Gastroesophageal sphincter (tissue), 4 donors: Measurements from ENCODE around the gene INPP5D. TPM values are rescaled to one million over a fixed set of nuclear protein-coding genes. Genes with fewer than 3 reads are reported as not detected.

Experiments
- ATAC-seq: fragments of 150-250 bp; one replicate; pipeline ENCODE4 v1.9.1; 2016; ENCODE audit warnings: mild to moderate bottlenecking, moderate library complexity
- H3K27ac ChIP-seq, 4 donors: fragments of 200-600 bp; sonication (generic) in 3 of 4; 1 replicate in 3 of 4; 2 replicates in 1 of 4; pipeline ENCODE4 v1.5.1; 2016 to 2019
- H3K27me3 ChIP-seq: fragments of 200-600 bp; sonication (generic); one replicate; pipeline ENCODE4 v1.5.1; 2019
- H3K36me3 ChIP-seq, 2 donors: fragments of 200-600 bp; sonication (generic); one replicate each; pipeline ENCODE4 v1.5.1; 2019; ENCODE audit warnings: control low read depth in 1 of 2
- H3K4me1 ChIP-seq, 3 donors: fragments of 200-600 bp; sonication (generic); 1 replicate in 2 of 3; 2 replicates in 1 of 3; pipeline ENCODE4 v1.5.1; 2016 to 2019; ENCODE audit warnings: control low read depth in 2 of 3
- H3K4me3 ChIP-seq, 2 donors: fragments of 200-600 bp; sonication (generic); one replicate each; pipeline ENCODE4 v1.5.1; 2019; ENCODE audit warnings: mild to moderate bottlenecking in 1 of 2, moderate library complexity in 1 of 2
- H3K9me3 ChIP-seq, 3 donors: fragments of 200-600 bp; sonication (generic); one replicate each; pipeline ENCODE4 v1.5.1; 2017 to 2019; ENCODE audit warnings: control low read depth in 2 of 3
- EP300 ChIP-seq: sonication (generic); formaldehyde crosslinking; IDR thresholded peaks from one replicate; pipeline ENCODE4 v1.6.1; 2017; ENCODE audit warnings: antibody characterized with exemption, mild to moderate bottlenecking
- POLR2A ChIP-seq, 2 donors: fragments of 450-650 bp; IDR thresholded peaks; one replicate each; pipeline ENCODE4 v1.6.1; 2017; ENCODE audit warnings: antibody characterized with exemption in 2 of 2, mild to moderate bottlenecking in 2 of 2, moderate library complexity in 1 of 2
- POLR2AphosphoS5 ChIP-seq: sonication (generic); formaldehyde crosslinking; IDR thresholded peaks from one replicate; pipeline ENCODE4 v1.6.1; 2017; ENCODE audit warnings: antibody characterized with exemption
- WGBS, 2 donors: methylation state at CpG; one replicate each; pipeline ENCODE4 v1.1.5; 2018; ENCODE audit warnings: low coverage in 1 of 2; 5-methylcytosine and 5-hydroxymethylcytosine counted together
- total RNA-seq, 4 donors: library from RNA; depleted of rRNA; stranded (reverse); fragments of >200 nt; gene quantifications; one replicate each; pipeline ENCODE4 v1.1.0, GENCODE V29; 2016
- TF ChIP-seq, protein P1 (sequence below), 4 experiments: fragments of 200-600 bp in 2 of 4; fragments of 450-650 bp in 2 of 4; sonication (generic) in 1 of 4; IDR thresholded peaks; one replicate each; pipeline ENCODE4 v1.5.1; 2017 to 2019; ENCODE audit warnings: antibody characterized with exemption in 4 of 4, mild to moderate bottlenecking in 2 of 4, moderate library complexity in 2 of 4

The INPP5D gene
- total RNA-seq, 4 donors from 2014 or later: 6.5 to 12.4 (median 9.3) TPM

DNA sequence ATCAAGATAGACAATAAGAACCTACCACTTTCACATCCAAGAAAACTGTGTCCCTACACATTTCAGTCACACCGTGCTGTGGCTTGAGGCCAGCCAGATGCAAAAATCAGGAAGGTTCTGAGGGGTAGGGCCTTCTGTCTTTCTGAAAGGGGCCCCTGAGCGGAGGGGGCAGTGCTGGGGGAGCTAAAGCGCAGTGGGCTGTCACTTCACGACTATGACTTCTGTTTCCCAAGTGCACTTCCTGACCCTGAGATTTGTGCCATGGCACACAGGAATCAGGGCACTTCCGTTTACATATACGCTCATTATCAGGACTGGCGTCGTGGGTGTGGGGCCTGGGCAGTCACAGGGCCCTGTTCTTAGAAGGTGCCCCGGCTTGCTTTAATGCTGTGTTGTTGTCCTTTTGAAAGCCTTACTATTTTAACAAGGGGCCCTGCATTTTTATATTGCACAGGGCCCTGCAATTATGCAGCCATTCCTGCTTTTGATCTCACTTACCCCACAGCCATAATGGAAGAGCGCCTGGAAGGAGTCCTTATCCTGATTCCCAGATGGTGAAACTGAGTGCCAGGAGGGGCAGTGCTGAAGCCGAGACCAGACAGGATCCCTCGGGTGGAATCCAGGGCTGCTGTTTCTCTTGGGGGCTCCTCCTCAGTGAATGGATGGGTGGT lies 47.7 kb upstream of the INPP5D start:
- H3K27ac ChIP-seq: no peak overlapping the region
- TF ChIP-seq, protein P1, sequence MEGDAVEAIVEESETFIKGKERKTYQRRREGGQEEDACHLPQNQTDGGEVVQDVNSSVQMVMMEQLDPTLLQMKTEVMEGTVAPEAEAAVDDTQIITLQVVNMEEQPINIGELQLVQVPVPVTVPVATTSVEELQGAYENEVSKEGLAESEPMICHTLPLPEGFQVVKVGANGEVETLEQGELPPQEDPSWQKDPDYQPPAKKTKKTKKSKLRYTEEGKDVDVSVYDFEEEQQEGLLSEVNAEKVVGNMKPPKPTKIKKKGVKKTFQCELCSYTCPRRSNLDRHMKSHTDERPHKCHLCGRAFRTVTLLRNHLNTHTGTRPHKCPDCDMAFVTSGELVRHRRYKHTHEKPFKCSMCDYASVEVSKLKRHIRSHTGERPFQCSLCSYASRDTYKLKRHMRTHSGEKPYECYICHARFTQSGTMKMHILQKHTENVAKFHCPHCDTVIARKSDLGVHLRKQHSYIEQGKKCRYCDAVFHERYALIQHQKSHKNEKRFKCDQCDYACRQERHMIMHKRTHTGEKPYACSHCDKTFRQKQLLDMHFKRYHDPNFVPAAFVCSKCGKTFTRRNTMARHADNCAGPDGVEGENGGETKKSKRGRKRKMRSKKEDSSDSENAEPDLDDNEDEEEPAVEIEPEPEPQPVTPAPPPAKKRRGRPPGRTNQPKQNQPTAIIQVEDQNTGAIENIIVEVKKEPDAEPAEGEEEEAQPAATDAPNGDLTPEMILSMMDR (IDR thresholded peaks at IDR 0.05): no peak
- TF ChIP-seq POLR2A (IDR thresholded peaks at IDR 0.05) (no peak), EP300 (no peak), POLR2AphosphoS5 (no peak)
- no peaks in the 10 kb centered on the region for H3K4me1 ChIP-seq
- H3K9me3 ChIP-seq: no peaks in the 10 kb centered on the region
- WGBS, 2 donors: 48 to 80% methylated on average over 6 to 7 of the region's 12 CpGs
- no peaks in the 10 kb centered on the region for H3K36me3 ChIP-seq
- no peaks in the 10 kb centered on the region for H3K27me3 ChIP-seq
- H3K4me3 ChIP-seq: no peak overlapping the region
- ATAC-seq: no peak

DNA sequence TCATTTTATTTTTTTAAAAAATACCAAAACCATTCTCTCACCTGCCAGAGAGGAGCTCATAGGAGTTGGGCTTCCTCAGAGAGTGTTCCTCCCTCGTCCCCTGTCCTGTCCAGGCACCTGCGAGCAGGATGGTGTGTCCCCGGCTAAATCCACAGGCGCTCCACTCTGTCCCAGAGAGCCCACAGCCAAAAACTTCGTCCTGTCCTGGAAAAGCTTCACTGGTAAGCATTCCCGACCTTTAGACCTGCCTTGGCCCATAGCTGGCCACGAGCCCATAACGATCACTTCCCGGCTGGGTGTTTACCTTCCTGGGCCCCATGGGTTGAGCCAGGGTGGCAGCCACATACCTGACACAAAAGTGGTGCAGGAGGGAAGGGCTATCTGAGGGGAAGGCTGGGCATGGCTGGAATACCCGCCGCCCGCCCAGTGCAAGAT lies 47.1 kb upstream of the INPP5D start, which contains the start of gene NGEF:
NGEF (minus strand) TSS at position 230 of the 435 bp plus-strand sequence. CDS start 38,366 bp downstream, outside the sequence.
- Histone ChIP-seq H3K4me3 (no peak within 1 kb of the TSS), H3K4me1 (no peaks in the 10 kb centered on the region), H3K27ac (no peak within 1 kb of the TSS), H3K27me3 (no peaks in the 10 kb centered on the region), H3K36me3 (no peaks in the 10 kb centered on the region), H3K9me3 (peaks cover 0 to 3% (median 0%) of the 10 kb centered on the region in 3 donors)
- TF ChIP-seq POLR2A (IDR thresholded peaks at IDR 0.05) (no peak), POLR2AphosphoS5 (no peak), EP300 (no peak)
- TF ChIP-seq, protein P1 (IDR thresholded peaks at IDR 0.05): no peak
- ATAC-seq: no peak
- WGBS, 2 donors: no CpG with 5 or more reads among the region's 12 CpGs

DNA sequence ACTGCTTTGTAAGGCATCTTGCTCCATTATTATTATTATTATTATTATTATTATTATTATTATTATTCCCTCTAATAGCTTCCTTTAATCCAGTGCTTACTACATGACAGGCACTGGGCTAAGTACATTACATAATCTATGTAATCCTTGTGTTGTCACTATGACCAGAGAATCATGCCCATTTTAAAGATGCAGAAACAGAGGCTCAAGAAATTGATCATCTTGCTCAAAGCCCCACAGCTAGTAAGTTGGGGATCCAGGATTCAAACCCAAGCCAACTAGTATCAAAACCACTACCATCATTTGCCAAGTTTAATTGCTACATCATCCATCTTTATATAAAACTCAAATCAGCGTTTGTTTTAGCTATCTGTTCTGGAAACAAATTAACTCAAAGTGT lies 46.5 kb upstream of the INPP5D start:
- WGBS, 2 donors: 57% methylated on average over 1 of the region's 1 CpG; no CpG with 5 or more reads in 1 of the 2 donors
- Histone ChIP-seq H3K27ac (no peak overlapping the region), H3K36me3 (no peaks in the 10 kb centered on the region), H3K9me3 (peaks cover 0 to 8% (median 0%) of the 10 kb centered on the region in 3 donors), H3K27me3 (no peaks in the 10 kb centered on the region), H3K4me1 (no peaks in the 10 kb centered on the region), H3K4me3 (no peak overlapping the region)
- TF ChIP-seq, protein P1 (IDR thresholded peaks at IDR 0.05): no peak
- TF ChIP-seq EP300 (no peak), POLR2AphosphoS5 (no peak), POLR2A (IDR thresholded peaks at IDR 0.05) (no peak)
- ATAC-seq: no peak

DNA sequence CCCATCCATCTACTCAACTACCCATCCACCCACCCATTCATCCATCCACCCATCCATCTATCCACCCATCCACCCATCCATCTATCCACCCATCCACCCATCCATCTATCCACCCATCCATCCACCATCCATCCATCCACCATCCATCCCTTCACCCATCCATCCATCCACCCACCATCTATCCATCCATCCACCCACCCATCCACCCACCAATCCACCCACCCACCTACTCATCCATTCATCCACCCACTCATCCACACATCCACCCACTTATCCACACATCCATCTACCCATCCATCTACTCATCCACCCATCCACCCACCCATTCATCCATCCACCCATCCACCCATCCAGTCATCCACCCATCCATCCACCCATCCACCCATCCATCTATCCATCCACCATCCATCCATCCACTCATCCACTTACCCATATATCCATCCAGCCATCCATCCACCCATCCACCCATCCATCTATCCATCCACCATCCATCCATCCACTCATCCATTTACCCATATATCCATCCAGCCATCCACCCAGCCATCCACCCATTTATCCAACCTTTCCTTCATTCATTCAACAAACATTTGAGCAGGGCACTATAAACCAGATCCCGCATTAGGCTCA lies 45.0 kb upstream of the INPP5D start:
- Histone ChIP-seq H3K27ac (no peak overlapping the region), H3K9me3 (peaks cover 0 to 8% (median 0%) of the 10 kb centered on the region in 3 donors), H3K36me3 (no peaks in the 10 kb centered on the region), H3K4me1 (no peaks in the 10 kb centered on the region), H3K27me3 (no peaks in the 10 kb centered on the region), H3K4me3 (no peak overlapping the region)
- 100% methylated on average over 1 of the region's 1 CpG for WGBS, 2 donors
- ATAC-seq: no peak
- TF ChIP-seq POLR2AphosphoS5: no peak
- no peak for TF ChIP-seq POLR2A (IDR thresholded peaks at IDR 0.05)
- no peak for TF ChIP-seq EP300
- TF ChIP-seq, protein P1 (IDR thresholded peaks at IDR 0.05): no peak
